ENCODE data around the gene PDZD8. TPM values are rescaled to one million over a fixed set of nuclear protein-coding genes. Genes with fewer than 3 reads are reported as not detected.
"Not testable (repeated sequence)": the region's sequence is repeated elsewhere in the genome, so short reads cannot be mapped to it uniquely, and the experiment has no call there.

Gene PDZD8
- total RNA-seq, 1 donor from 2014 or later, result 20.1 TPM

GRCh38 chr10:117237401-117237991 is 137.7 kb downstream of the PDZD8 start:
- no peak overlapping the region for H3K4me3 Mint-ChIP-seq
- no peak for DNase-seq (ENCODE audit: low spot score)
- Histone ChIP-seq H3K27me3 (peaks cover 46% of the 10 kb centered on the region), H3K4me3 (no peak overlapping the region), H3K79me2 (ENCODE audit: low read depth) (no peaks in the 10 kb centered on the region), H3K4me1 (peaks cover 6% of the 10 kb centered on the region), H2AFZ (replicated peaks) (no peak overlapping the region), H3K9ac (no peak overlapping the region), H3K4me2 (no peak overlapping the region), H3K36me3 (no peaks in the 10 kb centered on the region), H4K20me1 (ENCODE audit: low read depth) (peaks cover 10% of the 10 kb centered on the region), H3K9me3 (ENCODE audit: low read depth) (no peaks in the 10 kb centered on the region), H3K27ac (no peak overlapping the region), H3F3A (ENCODE audit: low read depth) (peaks cover 16% of the 10 kb centered on the region)
- H3K27ac Mint-ChIP-seq, result no peak overlapping the region
- no peaks in the 10 kb centered on the region for H3K9me3 Mint-ChIP-seq
- peaks cover 2% of the 10 kb centered on the region for H3K36me3 Mint-ChIP-seq
- H3K4me1 Mint-ChIP-seq, result peaks cover 7% of the 10 kb centered on the region
- H3K27me3 Mint-ChIP-seq (ENCODE audit: insufficient read depth, low read depth), result peaks cover 41% of the 10 kb centered on the region
- TF ChIP-seq CTCF (IDR thresholded peaks at IDR 0.05), result no peak
- no peak for TF ChIP-seq EZH2 (IDR thresholded peaks at IDR 0.05)
- no peak for TF ChIP-seq EZH2phosphoT487 (IDR thresholded peaks at IDR 0.05)

- H3K27me3 ChIP-seq; H3K4me3 ChIP-seq; H3K36me3 ChIP-seq; H3F3A ChIP-seq (ENCODE audit: low read depth); H3K4me3 Mint-ChIP-seq; H4K20me1 ChIP-seq (ENCODE audit: low read depth); H3K4me2 ChIP-seq; H3K4me1 ChIP-seq; H3K9me3 ChIP-seq (ENCODE audit: low read depth); H3K79me2 ChIP-seq (ENCODE audit: low read depth); DNase-seq (ENCODE audit: low spot score); H3K27ac Mint-ChIP-seq; H2AFZ ChIP-seq (replicated peaks); H3K27ac ChIP-seq; H3K36me3 Mint-ChIP-seq; H3K9ac ChIP-seq: not testable (repeated sequence)
- Mint-ChIP-seq H3K4me1 (peaks cover 11% of the 10 kb centered on the region), H3K9me3 (peaks cover 17% of the 10 kb centered on the region), H3K27me3 (ENCODE audit: insufficient read depth, low read depth) (peaks cover 14% of the 10 kb centered on the region)
Observed at GRCh38 chr10:117230107-117230506, 145.1 kb downstream of the PDZD8 start.

- Mint-ChIP-seq H3K27ac (no peak overlapping the region), H3K9me3 (peaks cover 17% of the 10 kb centered on the region), H3K4me3 (no peak overlapping the region), H3K4me1 (peaks cover 16% of the 10 kb centered on the region), H3K27me3 (ENCODE audit: insufficient read depth, low read depth) (peaks cover 16% of the 10 kb centered on the region), H3K36me3 (no peaks in the 10 kb centered on the region)
- Histone ChIP-seq H3K9ac (no peak overlapping the region), H2AFZ (replicated peaks) (no peak overlapping the region), H3K4me1 (no peaks in the 10 kb centered on the region), H4K20me1 (ENCODE audit: low read depth) (no peaks in the 10 kb centered on the region), H3K27ac (no peak overlapping the region), H3K36me3 (no peaks in the 10 kb centered on the region), H3K4me2 (no peak overlapping the region), H3K27me3 (no peaks in the 10 kb centered on the region), H3K79me2 (ENCODE audit: low read depth) (no peaks in the 10 kb centered on the region), H3K4me3 (no peak overlapping the region), H3K9me3 (ENCODE audit: low read depth) (no peaks in the 10 kb centered on the region), H3F3A (ENCODE audit: low read depth) (no peaks in the 10 kb centered on the region)
- DNase-seq (ENCODE audit: low spot score), result no peak
- TF ChIP-seq EZH2 (IDR thresholded peaks at IDR 0.05) (no peak), CTCF (IDR thresholded peaks at IDR 0.05) (no peak), EZH2phosphoT487 (IDR thresholded peaks at IDR 0.05) (no peak)
Observed at GRCh38 chr10:117228210-117228609, 147.0 kb downstream of the PDZD8 start.

Other genes starting within 250 kb of the PDZD8 start
- gene VAX1, start 237.2 kb downstream of the PDZD8 start, total RNA-seq (ENCODE audit: low replicate concordance), result 0.25 TPM in 1 of 2 replicates, not detected in the other
- not detected in 2 replicates for gene KCNK18, start 178.0 kb downstream of the PDZD8 start, total RNA-seq (ENCODE audit: low replicate concordance)
- gene SLC18A2, start 134.3 kb downstream of the PDZD8 start, total RNA-seq (ENCODE audit: low replicate concordance), result 0.88 and 1.6 TPM in 2 replicates
- gene EMX2, start 167.3 kb upstream of the PDZD8 start, total RNA-seq (ENCODE audit: low replicate concordance), result 9.5 and 22.7 TPM in 2 replicates